Left kidney (tissue), 2 donors: ENCODE results near the gene UNC5C. TPM values are rescaled to one million over a fixed set of nuclear protein-coding genes. Genes with fewer than 3 reads are reported as not detected.

Experiments used
- DNase-seq: peaks from one replicate; pipeline ENCODE4 v3.0.0-alpha.2; 2013
- polyA plus RNA-seq: library from polyadenylated mRNA; unstranded; fragments of 120-200 nt; gene quantifications from one replicate; pipeline ENCODE4 v1.2.1, GENCODE V29; 2013; ENCODE audit not compliant: insufficient read length

UNC5C gene
- polyA plus RNA-seq, 1 donor, result 44.7 TPM

GRCh38 chr4:95546866-95547714, 1.7 kb downstream of the UNC5C start:
- DNase-seq, result no peak

- DNase-seq, result no peak
These were observed 2.6 kb downstream of the UNC5C start for GRCh38 chr4:95546221-95546620.

DNA sequence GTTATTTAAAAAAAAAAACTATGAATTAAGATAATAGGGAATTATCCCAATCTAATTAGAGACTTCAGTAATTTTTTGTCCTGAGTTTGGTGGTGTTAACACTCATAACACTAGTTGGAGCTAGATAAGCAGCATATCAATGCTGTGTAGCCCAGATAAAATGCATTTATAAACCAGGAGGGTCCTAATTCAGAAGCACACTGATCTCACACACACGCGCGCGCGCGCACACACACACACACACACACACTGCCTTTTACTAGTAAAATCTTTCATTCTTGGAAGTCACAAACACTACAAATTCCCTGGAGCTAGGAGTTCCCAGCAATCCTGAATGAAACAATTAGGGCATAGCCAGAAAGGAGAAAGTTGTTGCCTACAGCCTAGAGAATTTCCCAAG, 3.2 kb downstream of the UNC5C start:
- no peak for DNase-seq

DNA sequence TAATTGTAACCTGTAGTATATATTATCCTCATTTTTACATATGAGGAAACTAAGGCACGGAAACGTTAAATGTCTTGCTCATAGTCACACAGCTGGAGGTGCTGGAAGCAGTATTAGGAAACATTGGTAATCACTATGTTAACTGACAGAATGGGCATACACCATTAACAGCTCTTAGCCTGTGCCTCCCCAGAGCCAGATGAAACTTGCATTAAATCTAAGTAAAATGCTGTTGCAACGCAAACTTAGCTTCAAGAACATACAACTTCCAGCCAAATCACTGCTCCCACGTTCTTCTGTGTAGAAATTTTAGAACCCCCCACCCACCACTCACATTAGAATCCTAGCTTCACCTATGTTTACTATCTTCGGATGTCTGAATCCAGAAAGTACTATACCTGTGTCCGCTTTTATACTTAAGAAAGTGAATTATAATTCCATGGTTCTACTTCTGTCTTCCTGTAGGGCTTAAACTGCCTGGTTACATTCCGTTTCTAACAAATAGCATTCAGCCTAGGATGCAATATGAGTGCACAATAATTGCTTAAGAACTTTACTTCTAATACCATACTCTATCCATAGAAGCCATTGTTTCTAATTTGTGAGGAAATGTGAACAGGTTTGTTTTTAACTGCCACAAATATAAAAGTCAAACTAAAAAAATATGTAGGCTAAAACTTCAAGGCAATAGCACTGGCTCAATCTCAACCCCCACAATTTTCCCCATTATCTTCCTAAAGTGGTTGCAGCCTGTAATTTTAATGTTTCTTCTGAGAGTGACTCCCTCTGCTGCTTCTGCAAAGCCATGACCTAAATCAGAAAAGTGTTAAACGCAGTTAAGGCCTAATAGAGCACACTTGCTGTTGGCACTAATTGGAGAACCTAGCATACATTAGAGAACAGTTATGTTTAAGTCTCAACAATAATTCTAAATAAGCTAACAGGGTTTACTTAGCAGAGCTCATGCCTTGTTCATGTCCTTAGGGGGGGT, 4.4 kb downstream of the UNC5C start:
- DNase-seq, result no peak

- DNase-seq, result no peak
These were observed 6.7 kb downstream of the UNC5C start for GRCh38 chr4:95541889-95542607.

DNA sequence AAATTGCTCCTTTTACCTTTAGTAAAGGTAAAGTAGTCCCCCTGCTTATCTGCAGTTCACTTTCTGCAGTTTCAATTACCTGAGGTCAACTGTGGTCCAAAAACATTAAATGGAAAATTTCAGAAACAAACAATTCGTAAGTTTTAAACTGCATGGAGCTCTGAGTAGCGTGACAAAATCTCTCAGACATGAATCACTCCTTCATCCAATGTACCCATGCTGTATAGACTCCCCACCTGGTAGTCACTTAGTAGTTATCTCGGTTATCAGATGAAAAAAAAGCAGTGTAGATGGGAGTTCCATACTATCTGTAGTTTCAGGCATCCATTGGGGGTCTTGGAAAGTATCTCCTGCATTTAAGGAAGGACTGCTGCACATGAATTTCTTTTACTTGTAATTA, 7.7 kb downstream of the UNC5C start:
- DNase-seq, result no peak

- no peak for DNase-seq
These were observed 8.5 kb downstream of the UNC5C start for GRCh38 chr4:95540227-95540626.

DNA sequence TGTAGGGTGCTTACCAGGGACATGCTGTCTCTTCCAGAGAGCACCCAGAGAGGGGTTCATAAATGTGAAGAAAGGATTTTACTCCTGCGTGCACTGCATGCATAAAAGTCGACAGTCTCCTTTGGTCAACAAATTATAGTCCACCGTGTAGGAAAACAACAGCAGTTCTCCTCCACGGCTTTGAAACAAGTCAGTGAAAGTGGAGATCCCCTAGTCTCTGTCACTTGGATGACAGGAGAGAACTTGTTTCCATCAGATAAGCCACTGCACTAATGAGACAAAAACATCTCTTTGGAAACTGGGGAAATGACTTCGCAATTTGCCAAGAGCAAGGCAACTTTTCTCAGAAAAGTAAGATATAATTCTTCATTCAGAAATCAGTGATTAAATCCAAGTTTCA, 9.7 kb downstream of the UNC5C start:
- no peak for DNase-seq

GRCh38 chr4:95537863-95538488, 10.8 kb downstream of the UNC5C start:
- DNase-seq, result no peak

DNA sequence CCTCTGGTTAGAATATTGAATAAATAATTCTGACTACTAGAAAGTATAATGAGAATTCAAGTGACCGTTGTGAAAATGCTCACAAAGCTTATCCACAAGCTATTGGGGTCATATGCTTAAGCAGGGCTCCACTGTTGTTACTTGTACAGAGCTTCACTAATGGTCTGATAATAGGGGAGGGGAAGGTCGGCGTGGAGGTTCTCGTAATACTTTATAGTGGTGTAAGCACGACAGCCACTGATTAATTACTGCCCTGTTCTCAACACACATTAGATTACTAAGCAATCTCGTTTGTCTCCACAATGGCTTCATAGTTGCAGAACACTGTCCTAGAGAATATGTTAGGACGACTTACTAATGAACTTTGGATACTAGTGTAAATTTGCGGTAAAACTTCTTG, 11.6 kb downstream of the UNC5C start:
- DNase-seq, result no peak

DNA sequence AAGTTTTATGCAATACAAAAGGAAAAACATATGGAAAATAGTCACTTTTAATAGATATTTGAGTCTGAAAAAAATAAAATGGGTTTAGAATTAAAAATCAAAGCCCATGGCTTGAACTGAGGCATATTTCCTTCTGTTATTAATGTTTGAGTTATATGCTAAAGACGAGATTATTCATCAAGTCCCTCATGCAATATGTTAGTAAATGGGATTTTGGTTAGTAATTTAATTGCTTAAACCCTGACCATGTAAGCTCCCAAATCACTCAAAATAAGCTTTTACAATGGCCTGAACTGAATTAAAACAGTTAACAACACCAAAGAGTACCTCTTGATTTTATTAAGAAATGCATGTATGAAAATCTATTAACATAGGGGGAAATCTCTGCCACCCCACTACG, 12.1 kb downstream of the UNC5C start:
- DNase-seq, result no peak

DNA sequence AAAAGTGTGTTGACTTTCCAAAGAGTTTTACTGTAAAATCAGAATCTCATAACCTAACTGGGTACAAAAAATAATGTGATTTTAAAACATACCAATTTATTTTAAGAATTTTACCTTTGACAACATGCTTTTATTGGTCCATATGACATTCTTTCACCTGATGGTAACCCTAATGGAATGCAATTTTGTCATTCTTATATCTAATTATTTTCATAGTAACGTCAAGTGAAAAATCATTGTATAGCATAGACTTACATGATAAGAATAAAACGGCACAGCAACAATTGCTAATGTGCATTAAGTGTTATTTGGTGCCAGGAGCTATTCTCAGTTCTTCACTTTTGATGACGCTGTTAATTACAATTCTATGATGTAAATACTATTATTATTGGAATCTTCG, 13.6 kb downstream of the UNC5C start:
- DNase-seq, result no peak

DNA sequence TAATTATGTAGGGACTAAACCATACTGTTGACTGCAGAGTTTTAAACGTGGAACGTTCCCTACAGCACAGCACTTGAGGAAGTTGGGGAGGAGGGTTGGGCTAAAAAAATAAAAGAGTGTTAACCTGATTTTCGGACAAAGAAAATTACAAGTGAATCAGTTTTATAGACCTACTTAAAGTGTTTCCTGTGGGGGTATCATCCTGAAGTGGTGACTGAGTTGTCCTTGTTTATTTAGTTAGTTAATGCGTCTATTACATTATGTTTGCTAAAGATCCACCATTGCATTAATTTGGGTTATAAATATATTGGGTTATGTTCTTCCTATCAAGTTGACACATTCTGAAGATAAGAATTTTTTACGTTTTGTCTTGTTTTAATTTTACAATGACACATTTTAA, 14.7 kb downstream of the UNC5C start:
- DNase-seq, result no peak

DNA sequence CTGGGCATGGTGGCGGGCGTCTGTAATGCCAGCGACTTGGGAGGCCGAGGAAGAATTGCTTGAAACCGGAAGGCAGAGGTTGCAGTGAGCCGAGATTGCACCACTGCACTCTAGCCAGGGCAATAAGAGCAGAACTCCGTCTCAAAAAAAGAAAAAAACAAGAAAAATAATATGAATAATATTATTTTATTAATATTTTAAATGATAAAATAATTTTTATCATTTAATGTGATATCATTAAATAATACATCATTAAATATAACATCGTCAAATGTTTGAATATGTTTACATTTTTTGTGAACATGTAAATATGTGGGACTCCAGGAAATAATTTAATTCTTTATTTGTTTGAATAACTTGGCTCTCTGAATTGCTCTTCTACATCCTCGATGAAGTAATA, 15.5 kb downstream of the UNC5C start:
- no peak for DNase-seq

DNA sequence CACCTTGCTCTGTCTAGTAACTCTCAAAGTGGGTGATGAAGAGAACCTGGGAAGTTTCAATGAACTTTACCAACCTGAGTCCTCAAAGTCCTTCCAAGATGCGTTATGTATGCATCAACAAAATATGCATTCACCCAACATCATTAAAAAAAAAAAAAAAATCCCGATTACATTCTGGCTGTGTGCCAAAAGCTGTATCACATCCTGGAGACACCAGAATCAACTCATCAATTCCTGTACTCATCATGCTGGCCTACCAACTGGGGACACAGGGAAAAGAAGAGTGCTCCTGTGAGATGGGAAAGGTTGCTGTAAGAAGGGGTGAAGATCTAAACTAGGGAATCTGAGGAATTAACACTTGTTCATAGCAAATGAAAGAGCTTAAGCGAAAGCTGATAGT, 16.5 kb downstream of the UNC5C start:
- DNase-seq, result no peak

GRCh38 chr4:95531141-95531540, 17.6 kb downstream of the UNC5C start:
- DNase-seq, result no peak

DNA sequence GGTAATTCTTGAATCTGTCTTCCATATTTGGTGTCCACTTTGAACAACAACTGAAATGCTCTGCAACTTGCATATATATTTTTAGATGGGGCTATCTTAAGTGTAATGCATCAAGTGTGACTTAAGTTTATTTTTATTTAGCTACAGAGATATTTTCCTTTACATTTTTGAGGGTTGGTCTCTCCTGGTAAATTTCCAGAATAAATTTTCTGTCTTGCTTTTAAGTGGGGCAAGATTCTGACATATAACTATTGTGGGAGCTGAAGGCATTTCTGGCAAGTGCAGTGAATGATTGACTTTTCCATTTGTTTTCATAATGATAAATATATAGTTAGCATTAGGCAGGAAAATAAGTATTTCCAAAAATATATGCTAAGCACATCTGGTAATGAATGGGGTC, 18.8 kb downstream of the UNC5C start:
- DNase-seq, result no peak

GRCh38 chr4:95528388-95528948, 20.3 kb downstream of the UNC5C start:
- DNase-seq, result no peak

DNA sequence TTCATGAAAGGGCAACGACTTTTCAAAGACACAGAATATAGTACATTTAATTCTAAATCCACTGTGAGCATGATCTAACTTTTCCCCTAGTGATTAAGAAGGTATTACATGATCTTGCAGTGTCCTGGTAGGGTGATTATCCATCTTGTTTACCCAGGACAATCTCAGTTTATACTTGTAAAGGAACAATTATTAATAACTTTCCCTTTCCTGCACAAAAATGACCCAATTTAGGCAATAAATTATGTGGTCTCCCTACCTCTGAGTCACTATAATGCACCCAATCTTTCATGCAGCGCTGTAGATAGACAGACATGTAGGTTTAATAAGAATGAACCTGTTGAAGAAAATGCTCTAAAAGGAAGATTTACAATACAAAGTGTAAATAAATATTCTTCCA, 22.7 kb downstream of the UNC5C start:
- no peak for DNase-seq

DNA sequence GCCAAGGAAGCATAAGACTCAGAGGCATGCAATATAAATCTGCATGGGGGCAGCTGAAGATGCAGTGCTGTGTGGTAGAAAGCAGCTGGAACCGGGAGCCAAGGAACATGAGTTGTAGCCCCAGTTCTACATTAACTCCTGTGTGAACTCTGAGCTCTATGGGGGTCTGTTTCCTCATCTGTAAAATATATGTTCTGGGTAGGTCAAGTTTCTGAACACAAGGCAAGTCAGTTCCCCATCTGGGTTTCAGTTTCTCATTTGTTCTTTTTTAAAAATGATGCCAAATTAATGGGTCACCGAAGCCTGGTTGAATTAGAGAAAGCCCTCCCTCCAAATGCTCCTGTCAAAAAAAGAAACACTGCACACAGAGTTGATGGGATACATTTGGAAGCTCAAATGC, 24.0 kb downstream of the UNC5C start:
- DNase-seq, result no peak

DNA sequence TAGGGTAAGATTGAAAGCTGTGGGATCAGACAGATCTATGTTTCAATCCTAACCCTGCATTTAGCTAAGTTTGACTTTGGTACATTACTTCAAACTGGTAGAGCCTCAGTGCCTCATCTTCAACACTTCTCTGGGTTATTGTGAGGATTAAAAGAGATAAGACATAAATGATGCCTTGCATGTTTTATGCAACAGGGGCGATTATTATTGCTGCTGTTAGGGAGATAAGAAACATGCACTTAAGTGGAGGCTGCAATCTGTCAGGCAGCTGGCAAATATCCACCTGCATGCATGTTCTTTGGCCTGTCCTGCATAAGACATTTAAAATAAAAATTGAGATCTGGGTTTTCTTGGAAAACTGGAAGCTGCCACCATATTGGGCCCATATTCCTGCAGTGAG, 24.6 kb downstream of the UNC5C start:
- no peak for DNase-seq
